NCI-H460 (cell line): ENCODE measurements around the gene CRIP1. TPM values are rescaled to one million over a fixed set of nuclear protein-coding genes. Genes with fewer than 3 reads are reported as not detected.

Source experiments
- DNase-seq: peaks from one replicate; pipeline ENCODE4 v3.0.0-alpha.2; 2016; ENCODE audit warnings: low read depth; ENCODE audit errors: extremely low read depth
- total RNA-seq: library from RNA; depleted of rRNA; stranded (reverse); fragments of >200 nt; shearing (Covaris generic); gene quantifications from 2 replicates; pipeline ENCODE4 v1.2.3, GENCODE V29; 2014

CRIP1 gene
- total RNA-seq, 1 experiment from 2014 or later = 85.6 TPM

DNA sequence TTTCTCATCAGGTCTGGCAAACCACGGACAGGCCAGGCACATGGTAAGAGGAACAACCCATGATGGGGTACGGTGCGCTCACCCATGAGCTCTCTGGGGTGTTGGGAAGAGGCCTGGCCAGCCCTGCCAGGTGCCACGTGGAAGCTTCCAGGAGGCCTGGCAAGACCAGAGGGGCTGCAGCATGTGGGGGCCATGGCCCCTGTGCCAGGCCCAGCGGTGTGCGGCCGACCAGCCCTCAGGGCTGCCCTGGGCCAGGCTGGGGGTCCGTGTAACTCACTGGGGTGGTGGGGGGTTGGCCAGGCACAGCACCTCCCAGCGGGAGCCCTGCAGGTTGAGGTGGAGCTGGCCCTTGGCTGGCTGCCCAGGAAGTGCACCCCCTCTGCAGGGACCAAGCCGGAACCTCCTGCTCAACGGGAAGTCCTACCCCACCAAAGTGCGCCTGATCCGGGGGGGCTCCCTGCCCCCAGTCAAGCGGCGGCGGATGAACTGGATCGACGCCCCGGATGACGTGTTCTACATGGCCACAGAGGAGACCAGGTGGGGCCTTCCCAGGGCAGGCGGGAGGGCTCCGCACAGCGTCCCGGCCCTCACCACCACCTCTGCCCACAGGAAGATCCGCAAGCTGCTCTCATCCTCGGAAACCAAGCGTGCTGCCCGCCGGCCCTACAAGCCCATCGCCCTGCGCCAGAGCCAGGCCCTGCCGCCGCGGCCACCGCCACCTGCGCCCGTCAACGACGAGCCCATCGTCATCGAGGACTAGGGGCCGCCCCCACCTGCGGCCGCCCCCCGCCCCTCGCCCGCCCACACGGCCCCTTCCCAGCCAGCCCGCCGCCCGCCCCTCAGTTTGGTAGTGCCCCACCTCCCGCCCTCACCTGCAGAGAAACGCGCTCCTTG lies 17.0 kb upstream of the CRIP1 start:
- no peak for DNase-seq

DNA sequence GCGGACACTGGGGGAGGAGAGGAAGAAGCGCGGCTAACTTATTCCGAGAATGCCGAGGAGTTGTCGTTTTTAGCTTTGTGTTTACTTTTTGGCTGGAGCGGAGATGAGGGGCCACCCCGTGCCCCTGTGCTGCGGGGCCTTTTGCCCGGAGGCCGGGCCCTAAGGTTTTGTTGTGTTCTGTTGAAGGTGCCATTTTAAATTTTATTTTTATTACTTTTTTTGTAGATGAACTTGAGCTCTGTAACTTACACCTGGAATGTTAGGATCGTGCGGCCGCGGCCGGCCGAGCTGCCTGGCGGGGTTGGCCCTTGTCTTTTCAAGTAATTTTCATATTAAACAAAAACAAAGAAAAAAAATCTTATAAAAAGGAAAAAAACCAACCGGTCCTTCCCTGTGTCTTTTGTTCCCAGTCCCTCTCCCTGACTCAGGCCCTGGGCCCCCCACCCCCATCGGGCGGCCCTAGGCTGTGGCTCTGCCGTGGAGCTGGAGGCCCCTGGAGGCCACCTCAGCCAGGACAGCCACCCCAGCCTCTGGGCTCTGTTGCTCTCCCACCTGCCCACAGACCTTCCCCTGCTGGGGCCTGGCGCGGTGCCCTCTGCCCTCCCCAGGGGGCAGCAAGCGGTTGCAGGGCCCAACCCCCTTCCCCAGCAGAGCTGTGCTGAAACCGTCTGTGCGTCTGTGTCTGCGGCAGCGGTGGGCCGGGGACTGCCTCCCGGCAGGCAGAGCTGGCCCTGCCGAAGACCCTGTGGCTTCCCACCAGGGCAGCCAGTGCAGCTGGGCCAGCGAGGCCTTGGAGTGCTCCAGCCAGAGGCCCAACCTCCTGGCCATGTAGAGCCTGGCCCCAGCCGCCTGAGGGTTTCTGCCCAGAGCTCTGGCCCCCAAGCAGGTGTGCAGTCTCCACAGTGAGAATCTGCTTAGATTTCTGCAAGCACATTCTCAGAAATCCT lies 16.1 kb upstream of the CRIP1 start:
- DNase-seq = no peak

DNA sequence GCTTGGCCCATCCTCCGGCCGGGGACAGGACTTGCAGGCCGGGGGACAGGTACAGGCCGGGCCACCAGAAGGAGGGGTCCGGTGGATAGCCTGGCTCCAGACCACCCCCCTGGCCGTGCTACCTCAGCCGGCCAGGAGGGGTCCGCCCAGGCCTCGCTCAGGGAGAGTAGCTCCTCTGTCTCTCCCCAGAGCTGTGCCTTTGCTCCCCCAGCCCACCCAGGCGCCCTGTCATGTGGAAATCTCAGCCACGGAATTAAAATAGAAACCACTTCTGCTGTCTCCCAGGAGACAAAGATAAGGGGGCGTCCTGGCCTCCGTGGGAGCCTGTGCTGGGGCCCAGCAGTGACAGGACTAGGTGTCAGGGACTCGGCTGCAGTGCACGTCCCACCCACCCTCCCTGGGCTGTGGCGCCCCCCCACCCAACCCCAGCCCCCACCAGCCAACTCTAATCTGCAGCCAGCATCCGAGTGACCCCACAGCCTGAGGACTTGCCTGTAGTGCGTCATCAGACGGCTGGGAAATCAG lies 15.3 kb upstream of the CRIP1 start:
- no peak for DNase-seq

DNA sequence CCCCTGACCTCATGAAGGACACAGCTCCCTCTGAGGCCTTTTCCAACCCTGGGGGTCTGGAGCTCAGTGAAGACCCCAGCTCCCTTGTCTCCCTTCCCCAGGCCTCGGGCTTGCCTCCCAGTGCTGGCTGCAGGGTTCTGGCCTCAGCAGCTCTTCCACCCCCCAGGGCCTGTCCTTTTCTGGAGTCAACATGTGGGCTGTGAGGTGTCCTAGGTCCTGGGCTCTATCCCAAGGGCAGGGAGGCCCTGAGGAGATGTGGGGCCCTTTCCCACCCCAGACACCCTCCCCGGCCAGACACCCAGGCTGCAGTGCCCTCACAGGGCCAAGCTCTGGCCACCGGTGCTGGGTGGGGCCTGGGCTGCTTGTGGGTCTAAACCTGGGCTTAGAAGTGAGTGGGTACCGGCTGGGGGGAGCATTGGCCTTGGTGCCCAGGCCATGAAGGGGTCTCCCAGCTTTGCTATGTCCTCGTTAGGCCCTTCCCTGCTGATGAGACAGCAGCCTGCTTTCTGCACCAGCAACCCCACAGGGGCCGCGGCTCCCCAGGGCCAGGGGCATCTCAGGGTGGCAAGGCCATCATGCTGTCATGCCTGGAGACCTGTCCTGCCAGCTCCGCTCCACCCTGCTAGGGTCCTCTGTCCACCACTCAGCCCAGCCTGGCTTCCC lies 14.7 kb upstream of the CRIP1 start:
- DNase-seq = no peak

DNA sequence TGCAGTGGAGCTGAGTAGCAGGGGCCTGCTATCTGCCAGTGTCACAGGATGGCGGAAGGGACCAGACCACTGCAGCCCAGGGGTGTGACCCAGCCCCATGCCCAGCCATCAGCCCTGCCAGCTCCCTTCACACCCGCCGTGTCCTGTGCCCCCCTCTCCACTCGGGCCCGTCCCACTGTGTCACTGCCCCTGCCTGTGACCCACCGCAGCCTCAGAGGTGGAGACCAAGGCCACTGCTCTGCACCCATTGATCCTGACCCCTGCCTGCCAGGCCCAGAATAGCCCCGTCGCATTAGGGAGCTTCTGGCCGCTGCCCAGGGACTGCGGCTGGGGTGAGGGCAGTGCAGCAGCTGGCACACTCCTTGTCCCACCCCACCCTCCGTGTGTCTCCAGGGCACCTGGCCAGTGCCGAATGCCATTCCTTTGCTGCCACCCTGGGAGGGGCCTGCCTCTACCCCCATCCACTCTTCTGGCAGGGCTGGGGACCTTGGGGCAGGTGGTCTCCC lies 14.1 kb upstream of the CRIP1 start:
- DNase-seq = no peak

DNA sequence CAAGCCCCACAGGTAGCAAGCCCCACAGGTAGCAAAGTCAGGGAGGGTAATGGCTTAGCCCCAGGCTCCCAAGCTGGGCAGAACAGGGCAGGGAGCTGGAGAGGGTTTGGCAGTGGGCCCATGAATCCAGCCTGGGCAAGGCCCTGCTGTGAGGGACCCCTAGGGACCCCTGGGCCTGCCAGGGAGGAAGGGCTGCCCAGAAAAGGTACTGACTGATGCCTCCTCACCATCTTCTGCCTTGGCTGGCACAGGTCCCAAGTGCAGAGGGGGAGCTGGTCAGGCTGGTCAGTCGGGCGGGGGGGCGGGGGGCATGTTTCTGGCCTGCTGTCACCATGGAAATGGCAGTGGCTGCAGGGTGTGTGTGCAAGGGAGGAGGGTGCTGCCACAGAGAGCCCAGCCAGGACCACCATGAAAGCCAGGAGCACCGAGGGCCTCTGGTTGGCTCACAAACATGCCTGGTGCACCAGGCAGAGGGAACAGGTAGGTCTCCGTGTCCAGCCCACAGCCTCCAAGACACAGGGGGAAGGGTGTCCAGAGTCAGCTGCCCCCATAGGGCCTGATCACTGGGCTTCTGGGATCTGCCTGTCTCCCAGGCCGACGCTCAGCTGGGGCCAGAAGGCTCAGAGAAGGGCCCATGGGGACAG lies 13.5 kb upstream of the CRIP1 start:
- DNase-seq = no peak

DNA sequence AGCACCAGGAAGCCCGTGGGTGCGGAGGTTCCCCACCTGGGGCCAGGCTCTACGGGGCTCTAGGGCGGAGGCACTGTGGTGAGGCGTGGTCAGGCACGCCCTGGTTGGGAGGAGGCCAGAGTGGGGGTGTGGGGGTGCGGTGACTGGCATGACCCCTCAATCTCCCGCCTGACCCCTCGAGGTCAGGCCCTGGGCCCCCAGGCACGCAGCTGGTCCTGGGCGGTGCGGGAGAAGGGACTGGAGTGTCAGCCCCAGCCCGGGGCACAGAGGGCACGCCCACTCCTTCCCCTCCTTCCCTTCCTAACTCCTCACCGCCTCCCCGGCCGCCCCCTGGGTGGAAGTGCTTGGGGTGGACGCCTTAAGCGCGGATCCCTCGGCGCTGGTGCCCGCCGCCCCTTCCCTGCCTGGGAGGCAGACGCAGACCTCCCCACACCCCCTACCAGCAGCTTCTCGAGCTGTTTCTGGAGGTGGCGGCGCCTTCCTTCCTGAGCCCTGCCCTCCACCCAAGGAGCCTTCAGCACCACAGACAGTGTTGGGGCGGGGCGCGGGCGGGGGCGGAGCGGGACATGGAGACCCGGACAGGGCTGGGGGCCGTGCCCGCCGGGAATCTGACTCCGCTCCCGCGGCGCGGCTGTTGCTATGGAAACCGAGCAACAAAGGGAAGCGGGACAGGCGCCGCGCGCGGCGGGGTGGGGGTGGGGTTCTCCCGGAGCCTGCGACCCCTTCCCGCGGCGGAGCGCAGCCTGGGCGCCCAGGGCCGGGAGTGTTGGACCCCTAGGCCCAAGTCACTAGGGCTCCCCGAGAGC lies 12.8 kb upstream of the CRIP1 start:
- peak; percentile 72 for DNase-seq

DNA sequence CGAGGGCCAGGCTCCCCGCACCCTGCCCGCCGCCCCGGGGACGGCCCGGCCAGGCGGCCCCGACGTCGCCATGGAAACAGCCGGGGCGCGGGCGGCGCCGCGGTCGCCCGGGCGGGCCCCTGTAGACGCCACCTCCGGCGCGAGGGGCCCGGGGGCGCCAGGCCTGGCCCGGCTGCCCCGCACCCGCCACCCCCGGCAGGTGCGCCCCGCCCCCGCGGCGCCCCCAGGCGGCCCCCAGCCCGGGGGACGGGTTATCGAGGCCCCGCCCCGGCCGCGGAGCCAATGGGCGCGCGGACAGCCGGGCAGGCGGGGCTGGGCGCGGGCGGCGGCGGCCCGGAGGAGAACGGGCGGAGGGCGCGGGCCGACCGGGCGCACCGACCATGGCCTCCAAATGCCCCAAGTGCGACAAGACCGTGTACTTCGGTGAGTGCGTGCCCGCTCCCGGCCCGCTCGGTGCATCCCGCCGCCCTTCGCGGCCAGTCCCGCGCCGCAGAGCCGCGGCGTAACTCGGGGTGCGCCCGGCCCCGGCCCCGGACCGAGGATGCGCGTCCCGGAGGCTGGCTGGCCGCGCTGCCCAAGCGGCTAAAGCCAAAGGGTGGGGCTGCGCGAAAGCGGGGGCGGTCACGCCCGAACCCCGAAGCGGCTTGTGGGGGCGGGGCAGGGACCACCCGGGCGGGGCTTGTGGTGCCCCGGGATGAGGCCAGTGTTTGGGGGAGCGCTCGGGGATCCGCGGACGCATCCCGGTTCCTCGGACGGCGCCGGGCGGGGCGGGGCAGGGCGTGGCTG lies 12.0 kb upstream of the CRIP1 start, which contains the start of gene CRIP2:
Gene CRIP2, plus strand, starts transcription at position 339 of the 786 bp plus-strand sequence. Its CDS starts 42 bp downstream, at position 381.
- no peak for DNase-seq

DNA sequence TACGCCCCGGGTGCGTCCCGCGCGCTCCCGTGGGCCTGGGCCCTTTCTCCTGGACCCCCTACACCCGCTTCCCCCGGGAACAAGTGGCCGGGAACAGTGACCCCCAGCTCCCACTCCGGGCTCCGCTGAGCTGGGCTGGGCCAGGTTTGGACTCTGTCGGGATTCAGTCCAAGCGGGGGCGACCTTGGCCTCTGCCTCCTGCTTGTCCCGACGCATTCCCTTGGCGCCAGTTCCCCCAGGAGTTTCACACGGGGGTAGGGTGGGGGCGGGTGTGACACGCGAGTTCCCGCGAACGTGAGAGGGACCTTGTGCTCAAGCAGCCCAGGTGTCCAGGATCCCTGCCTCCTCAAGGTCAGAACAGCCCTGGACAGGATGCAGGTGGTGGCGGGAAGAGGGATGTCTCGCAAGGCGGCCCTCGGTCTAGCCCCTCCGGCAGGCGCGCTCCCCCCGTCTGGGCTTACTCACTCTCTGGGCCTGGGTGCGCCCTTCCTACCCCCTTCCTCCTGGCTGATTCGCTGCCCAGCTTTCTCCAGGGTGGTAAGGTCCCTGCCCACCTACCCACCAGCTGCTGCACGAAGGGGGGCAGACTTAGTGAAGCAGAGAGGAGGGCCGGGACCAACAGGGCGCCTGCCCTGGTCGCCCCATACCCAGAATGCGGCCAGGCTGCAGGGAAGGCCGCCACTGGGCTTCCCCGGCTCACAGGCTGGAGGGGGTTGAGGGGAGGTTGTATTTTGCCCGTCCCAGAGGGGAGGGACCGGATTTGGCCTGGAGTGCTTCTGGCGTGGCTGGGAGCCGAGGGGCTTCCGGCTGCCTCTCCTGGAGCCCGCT lies 11.2 kb upstream of the CRIP1 start:
- DNase-seq = no peak

DNA sequence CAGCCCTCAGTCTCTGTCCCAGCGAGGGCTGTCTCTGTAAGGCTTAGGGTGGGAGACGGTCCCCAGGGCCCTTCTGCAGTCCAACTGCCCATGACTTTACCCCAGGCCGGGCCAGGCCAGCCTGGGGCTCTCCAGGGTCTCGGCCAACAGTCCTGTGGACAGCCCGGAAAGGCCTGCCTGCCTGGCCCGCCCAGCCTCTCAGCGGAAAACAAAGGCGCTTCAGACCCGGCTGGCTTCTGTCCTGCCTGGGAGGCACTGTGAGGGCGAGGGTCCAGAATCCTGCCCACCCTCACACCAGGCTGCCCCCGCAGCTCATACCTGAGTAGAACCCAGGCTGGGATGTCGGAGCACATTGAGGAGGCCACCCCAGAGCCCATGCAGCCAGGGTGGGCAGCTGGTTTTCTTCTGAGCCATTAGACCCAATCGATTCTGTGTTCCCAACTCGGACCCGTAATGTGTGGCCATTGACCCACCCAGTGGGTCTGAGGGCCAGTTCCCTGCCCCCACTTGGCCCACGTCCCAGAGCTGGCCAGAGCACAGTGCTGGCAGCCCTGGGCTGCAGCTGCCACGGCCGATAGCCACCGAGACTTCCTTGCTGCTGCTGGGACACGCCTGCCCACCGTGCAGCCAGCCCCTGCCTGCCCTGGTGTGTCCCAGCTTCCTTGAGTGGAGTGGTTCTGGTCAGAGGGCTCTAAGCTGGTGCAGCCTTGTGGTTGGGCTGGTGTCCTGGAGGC lies 10.4 kb upstream of the CRIP1 start:
- DNase-seq = no peak

DNA sequence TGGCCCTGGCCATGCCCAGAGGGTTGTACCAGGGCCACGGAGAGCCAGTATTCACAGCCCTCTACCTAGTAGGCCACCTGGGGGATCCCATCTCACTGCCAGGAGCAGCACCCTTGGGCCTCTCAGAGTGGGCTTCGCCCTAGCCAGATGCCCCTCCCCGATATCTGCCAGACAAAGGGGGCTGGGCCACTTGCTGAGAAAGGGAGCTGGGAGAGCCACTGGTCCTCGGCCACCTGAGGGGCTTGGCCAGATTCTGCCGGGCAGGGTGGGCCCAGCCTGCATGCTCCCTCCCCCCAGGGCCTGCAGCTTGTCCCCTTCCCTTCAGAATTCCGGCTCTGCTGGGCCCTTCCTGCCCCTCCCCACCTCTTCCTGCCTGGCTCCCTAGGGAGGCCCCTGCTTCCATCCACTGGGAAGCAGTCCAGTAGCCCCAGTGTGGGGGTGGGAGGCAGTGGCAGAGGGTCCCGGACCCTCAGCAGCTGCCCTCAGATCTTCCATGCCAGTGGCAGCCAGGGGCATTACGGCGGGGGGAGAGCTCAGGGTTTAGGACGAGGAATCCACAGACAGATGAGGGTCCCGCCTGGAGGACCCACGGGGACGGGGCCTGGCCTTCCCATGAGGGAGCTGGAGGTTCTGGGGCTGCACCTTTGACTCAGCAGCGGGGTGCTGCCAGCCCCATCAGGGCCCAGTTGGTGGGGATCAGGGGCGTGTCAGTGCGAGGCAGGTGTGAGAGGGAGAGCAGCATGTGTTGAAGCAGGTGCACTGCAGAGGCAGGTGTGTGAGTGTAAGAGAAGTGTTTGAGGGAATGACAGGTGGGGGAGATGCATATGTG lies 9.6 kb upstream of the CRIP1 start:
- no peak for DNase-seq

DNA sequence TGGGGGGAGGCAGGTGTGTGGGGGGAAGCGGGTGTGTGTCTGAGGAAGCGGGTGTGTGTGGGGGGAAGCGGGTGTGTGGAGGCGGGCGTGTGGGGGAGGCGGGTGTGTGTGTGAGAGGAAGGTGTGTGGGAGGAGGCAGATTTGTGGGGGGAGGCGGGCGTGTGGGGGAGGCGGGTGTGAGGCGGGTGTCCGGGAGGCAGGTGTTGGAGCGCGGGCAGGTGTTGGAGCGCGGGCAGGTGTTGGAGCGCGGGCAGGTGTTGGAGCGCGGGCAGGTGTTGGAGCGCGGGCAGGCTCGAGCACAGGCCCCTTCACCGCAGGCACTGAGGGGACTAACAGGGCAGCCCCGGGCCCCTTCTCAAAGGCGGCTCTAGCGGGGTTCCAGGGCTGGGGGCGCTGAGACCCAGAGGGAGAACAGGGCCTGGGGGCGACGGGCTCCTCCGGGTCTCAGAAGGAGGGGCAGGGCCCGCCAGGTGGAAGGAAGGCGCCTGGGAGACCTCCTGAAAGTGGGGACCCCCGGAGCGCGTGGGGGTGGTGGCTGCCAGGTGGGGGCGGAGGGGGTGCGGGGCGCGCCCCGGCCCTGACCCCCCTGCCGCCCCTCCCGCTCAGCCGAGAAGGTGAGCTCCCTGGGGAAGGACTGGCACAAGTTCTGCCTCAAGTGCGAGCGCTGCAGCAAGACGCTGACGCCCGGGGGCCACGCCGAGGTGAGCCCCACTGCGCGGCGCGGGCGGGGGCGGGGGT lies 8.9 kb upstream of the CRIP1 start:
- DNase-seq = no peak

DNA sequence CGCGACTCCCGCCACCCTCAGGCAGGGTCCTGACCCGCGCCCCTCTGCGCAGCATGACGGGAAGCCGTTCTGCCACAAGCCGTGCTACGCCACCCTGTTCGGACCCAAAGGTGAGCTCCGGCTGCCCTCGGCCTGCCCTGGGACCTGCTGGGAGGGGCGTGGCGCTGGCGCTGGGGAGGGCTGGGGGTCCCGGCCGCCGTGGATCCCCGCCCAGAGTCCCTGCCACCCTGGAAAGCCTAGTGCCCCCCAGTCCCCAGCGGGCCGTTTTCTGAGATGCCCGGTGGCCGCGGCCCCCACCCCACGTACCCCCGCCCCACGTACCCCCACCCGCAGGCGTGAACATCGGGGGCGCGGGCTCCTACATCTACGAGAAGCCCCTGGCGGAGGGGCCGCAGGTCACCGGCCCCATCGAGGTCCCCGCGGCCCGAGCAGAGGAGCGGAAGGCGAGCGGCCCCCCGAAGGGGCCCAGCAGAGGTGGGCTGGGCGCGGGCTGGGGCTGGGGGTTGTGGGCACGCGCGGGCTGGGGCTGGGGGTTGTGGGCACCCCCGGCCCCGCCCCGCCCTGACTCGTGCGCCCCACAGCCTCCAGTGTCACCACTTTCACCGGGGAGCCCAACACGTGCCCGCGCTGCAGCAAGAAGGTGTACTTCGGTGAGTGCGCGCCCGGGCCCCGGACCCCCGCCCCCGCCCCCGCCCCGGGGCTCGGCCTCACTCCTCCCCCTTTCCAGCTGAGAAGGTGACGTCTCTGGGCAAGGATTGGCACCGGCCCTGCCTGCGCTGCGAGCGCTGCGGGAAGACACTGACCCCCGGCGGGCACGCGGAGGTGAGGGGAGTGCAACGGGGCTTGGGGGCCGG lies 8.1 kb upstream of the CRIP1 start:
- DNase-seq = no peak
